PC-9 (cell line): ENCODE results near the gene IGIP. TPM values are rescaled to one million over a fixed set of nuclear protein-coding genes. Genes with fewer than 3 reads are reported as not detected.

Experiments
- BruUV-seq: library from RNA; stranded (reverse); fragments of 400-500 nt; replicated peaks from 2 replicates; lab custom pipeline; 2021; lab: Mats Ljungman, UMichigan
- CTCF ChIA-PET: fragments of 300-600 bp; sonication (Branson Sonifier 250); formaldehyde crosslinking; loops from one replicate; lab custom pipeline; 2022; ENCODE audit warnings: antibody characterized with exemption; lab: Charles Lee
- POLR2A ChIA-PET: fragments of 300-600 bp; sonication (Branson Sonifier 250); formaldehyde crosslinking; loops from one replicate; lab custom pipeline; 2022; ENCODE audit warnings: antibody characterized with exemption; ENCODE audit not compliant: unreplicated experiment; lab: Charles Lee
- DNase-seq, 2 experiments: peaks; one replicate each; pipeline versions ENCODE4 v3.0.0 to v3.0.0-alpha.2; 2015 to 2022; ENCODE audit warnings: mixed read lengths in 1 of 2
- H2AFZ ChIP-seq: fragments of 200-600 bp; sonication (generic); 2 replicates; pipeline ENCODE4 v1.8.1; 2017; ENCODE audit warnings: antibody characterized with exemption
- H3F3A ChIP-seq: fragments of 200-600 bp; sonication (generic); 2 replicates; pipeline ENCODE4 v1.8.1; 2017; ENCODE audit warnings: antibody characterized with exemption, mild to moderate bottlenecking, low read depth; ENCODE audit not compliant: insufficient read depth
- H3K27ac ChIP-seq: fragments of 200-600 bp; sonication (generic); 2 replicates; pipeline ENCODE4 v1.6.1; 2016; ENCODE audit warnings: mixed run types
- H3K27me3 ChIP-seq: fragments of 200-600 bp; sonication (generic); 2 replicates; pipeline ENCODE4 v1.6.1; 2016; ENCODE audit warnings: low read depth, mixed run types; ENCODE audit not compliant: insufficient read depth
- H3K36me3 ChIP-seq: fragments of 200-600 bp; sonication (generic); 2 replicates; pipeline ENCODE4 v1.6.1; 2016; ENCODE audit warnings: low read depth, mixed run types
- H3K4me1 ChIP-seq: fragments of 200-600 bp; sonication (generic); replicated peaks from 2 replicates; pipeline ENCODE4 v1.6.1; 2016; ENCODE audit warnings: mixed run types; ENCODE audit not compliant: insufficient read depth
- H3K4me2 ChIP-seq: fragments of 200-600 bp; sonication (generic); 2 replicates; pipeline ENCODE4 v1.6.1; 2017; ENCODE audit warnings: mixed run types
- H3K4me3 ChIP-seq: fragments of 200-600 bp; sonication (generic); 2 replicates; pipeline ENCODE4 v1.6.1; 2016; ENCODE audit warnings: mixed run types
- H3K79me2 ChIP-seq: fragments of 200-600 bp; sonication (generic); 2 replicates; pipeline ENCODE4 v1.6.1; 2017; ENCODE audit warnings: low read depth, mixed run types
- H3K9me2 ChIP-seq: fragments of 200-600 bp; sonication (generic); 2 replicates; pipeline ENCODE4 v1.8.1; 2017; ENCODE audit warnings: mild to moderate bottlenecking; ENCODE audit not compliant: insufficient read depth
- H3K9me3 ChIP-seq: fragments of 200-600 bp; sonication (generic); 2 replicates; pipeline ENCODE4 v1.8.1; 2016; ENCODE audit warnings: low read depth; ENCODE audit not compliant: insufficient read depth
- H4K20me1 ChIP-seq: fragments of 200-600 bp; sonication (generic); 2 replicates; pipeline ENCODE4 v1.8.1; 2017; ENCODE audit not compliant: insufficient read depth
- EZH2 ChIP-seq: fragments of 200-600 bp; sonication (generic); IDR thresholded peaks from 2 replicates; pipeline ENCODE4 v1.8.0; 2017; ENCODE audit warnings: antibody characterized with exemption, low read depth
- intact Hi-C: fragments of 100-400 bp; cut with micrococcal nuclease; formaldehyde crosslinking; loops from one replicate; pipeline ENCODE4 v1.10.0; 2022; ENCODE audit not compliant: unreplicated experiment
- total RNA-seq: library from RNA; stranded (reverse); gene quantifications from 2 replicates; pipeline ENCODE4 v1.2.3, GENCODE V29; 2021
- TF ChIP-seq, protein P1 (sequence below): fragments of 200-600 bp; sonication (generic); conservative IDR thresholded peaks from 2 replicates; pipeline ENCODE4 v1.6.1; 2017; ENCODE audit warnings: mixed run types, antibody characterized with exemption, mild to moderate bottlenecking, moderate library complexity

The IGIP gene
- total RNA-seq, 1 experiment from 2014 or later = 6.2 TPM

DNA sequence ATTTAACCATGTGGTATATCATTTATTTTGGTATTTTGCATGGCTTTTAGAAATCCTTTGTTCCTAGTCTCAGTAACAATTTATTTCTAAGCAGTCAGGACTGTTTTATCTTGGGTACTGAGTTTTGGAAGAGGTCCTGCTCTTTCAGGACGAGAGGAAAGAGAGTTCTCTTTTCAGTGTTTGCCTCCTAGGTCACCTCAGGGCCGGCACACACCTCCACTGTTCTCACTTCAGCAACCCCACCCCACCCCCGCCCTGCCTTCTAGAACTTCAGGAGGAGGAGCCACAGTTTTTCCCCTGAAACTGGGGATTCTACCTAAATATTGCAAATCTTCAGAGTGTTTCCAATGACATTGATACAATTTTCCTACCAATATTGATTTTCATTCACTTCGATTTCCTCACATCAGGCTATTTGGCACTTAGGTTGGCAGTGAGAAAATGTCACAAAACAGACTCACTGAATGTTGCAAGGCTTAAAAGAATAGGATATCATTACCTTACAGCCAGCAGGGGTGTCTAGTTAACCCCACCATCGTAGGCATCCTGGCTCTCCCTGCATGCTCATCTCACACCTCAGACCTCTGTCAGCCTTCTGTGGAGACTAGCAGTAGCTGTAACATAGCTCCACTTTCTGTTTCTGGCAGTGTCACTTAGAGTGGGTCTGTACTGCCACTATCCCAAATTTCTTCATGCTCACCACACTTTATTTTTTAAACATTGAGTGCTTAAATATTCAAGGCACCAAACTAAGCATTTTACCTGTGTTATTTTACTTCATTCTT lies 5.4 kb downstream of the IGIP start:
- Histone ChIP-seq H3F3A (peaks cover 5% of the 10 kb centered on the region; the same call in 1 of the 2 replicates), H3K4me2 (peak overlapping the region; percentile 35; the same call in 1 of the 2 replicates), H3K27me3 (no peaks in the 10 kb centered on the region), H4K20me1 (no peaks in the 10 kb centered on the region), H2AFZ (no peak overlapping the region), H3K79me2 (0 out of 2 replicates have a peak, but pooled peaks cover 4% of the 10 kb centered on the region), H3K4me3 (no peak overlapping the region), H3K9me3 (no peaks in the 10 kb centered on the region), H3K4me1 (peaks cover 15% of the 10 kb centered on the region), H3K27ac (peak overlapping the region; percentile 18; the same call in 1 of the 2 replicates), H3K9me2 (no peaks in the 10 kb centered on the region), H3K36me3 (no peaks in the 10 kb centered on the region)
- POLR2A ChIA-PET = interaction anchor here (0.6 to 0.7 kb wide), 3 partner anchors 10 to 589 kb away, joined by 3 to 4 read pairs (median 3); no protein-coding TSS in a partner anchor
- BruUV-seq = no TSS peak
- intact Hi-C loops = no loop called here
- no peak for DNase-seq
- CTCF ChIA-PET = interaction anchor here (1.1 kb wide), 1 partner anchor 15 kb away, joined by 7 read pairs; no protein-coding TSS in a partner anchor
- TF ChIP-seq, protein P1, sequence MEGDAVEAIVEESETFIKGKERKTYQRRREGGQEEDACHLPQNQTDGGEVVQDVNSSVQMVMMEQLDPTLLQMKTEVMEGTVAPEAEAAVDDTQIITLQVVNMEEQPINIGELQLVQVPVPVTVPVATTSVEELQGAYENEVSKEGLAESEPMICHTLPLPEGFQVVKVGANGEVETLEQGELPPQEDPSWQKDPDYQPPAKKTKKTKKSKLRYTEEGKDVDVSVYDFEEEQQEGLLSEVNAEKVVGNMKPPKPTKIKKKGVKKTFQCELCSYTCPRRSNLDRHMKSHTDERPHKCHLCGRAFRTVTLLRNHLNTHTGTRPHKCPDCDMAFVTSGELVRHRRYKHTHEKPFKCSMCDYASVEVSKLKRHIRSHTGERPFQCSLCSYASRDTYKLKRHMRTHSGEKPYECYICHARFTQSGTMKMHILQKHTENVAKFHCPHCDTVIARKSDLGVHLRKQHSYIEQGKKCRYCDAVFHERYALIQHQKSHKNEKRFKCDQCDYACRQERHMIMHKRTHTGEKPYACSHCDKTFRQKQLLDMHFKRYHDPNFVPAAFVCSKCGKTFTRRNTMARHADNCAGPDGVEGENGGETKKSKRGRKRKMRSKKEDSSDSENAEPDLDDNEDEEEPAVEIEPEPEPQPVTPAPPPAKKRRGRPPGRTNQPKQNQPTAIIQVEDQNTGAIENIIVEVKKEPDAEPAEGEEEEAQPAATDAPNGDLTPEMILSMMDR = no peak
- TF ChIP-seq EZH2 = no peak

DNA sequence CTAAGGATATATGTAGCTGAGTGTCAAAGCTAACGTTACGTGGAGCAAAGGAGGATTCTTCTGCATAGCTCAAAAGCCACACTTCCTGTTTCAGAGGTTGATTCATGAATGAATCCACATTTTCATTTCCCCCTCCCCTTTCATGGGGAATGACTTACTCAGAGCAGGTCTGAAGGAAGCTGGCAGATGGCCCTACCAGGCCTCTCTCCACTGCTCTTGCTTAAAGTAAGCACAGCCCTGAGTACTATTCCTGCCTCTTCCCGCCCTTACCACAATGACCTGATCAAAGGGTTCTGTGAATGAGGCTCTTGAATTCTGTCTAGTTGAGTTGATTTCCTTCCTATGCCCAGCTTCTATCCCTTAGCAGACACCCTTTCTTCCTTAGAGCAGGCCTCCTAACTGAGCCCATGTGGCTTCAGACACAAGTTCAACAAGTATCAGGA lies 6.3 kb downstream of the IGIP start:
- Histone ChIP-seq H3F3A (peaks cover 5% of the 10 kb centered on the region; the same call in 1 of the 2 replicates), H4K20me1 (no peaks in the 10 kb centered on the region), H3K4me2 (peak overlapping the region; percentile 35), H3K4me3 (no peak overlapping the region), H3K27me3 (no peaks in the 10 kb centered on the region), H3K79me2 (0 out of 2 replicates have a peak, but pooled peaks cover 4% of the 10 kb centered on the region), H3K27ac (no peak overlapping the region), H3K9me2 (no peaks in the 10 kb centered on the region), H3K4me1 (peaks cover 15% of the 10 kb centered on the region), H2AFZ (no peak overlapping the region), H3K36me3 (no peaks in the 10 kb centered on the region), H3K9me3 (no peaks in the 10 kb centered on the region)
- CTCF ChIA-PET = interaction anchor here (0.6 to 1.1 kb wide), 2 partner anchors 14 to 163 kb away, joined by 3 to 7 read pairs; no protein-coding TSS in a partner anchor
- intact Hi-C loops = no loop called here
- DNase-seq = peak; percentile 40 to 68
- no TSS peak for BruUV-seq
- TF ChIP-seq, protein P1 = no peak
- TF ChIP-seq EZH2 = no peak
- POLR2A ChIA-PET = interaction anchor here (0.5 to 1.1 kb wide), 5 partner anchors 10 to 588 kb away, joined by 3 to 7 read pairs (median 3); no protein-coding TSS in a partner anchor

DNA sequence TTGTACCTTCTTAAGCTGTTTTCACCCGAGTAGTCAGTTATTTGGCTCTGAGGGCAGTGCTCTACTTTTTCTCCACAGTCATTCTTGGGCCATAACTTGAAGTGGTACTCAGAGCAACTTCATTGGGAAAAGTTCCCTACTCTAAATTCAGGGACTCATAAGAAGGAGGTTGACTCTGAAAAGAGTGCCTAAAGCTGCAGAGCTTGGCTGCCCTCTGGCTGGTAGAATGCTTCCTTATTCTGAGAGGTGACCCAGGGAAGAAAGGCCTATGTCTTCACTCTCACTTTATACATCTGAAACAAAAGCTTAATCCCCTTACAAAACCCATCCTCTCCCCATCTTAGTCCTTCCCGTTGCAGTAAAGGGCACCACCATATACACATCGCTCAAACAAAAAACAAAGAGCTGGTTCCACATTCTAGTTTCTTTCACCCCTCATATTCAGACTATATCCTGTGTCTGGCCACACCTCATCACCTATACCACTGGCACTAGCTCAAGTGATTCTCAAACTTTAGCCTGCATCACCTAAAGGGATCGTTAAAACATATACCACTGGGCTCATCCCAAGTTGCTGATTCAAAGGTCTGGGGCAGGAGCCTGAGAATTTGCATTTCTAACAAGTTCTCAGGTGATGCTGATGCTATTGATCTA lies 7.9 kb downstream of the IGIP start:
- Histone ChIP-seq H3K4me2 (no peak overlapping the region), H3K9me3 (no peaks in the 10 kb centered on the region), H3K36me3 (no peaks in the 10 kb centered on the region), H3K4me1 (peaks cover 15% of the 10 kb centered on the region), H4K20me1 (no peaks in the 10 kb centered on the region), H3K9me2 (no peaks in the 10 kb centered on the region), H3K79me2 (0 out of 2 replicates have a peak, but pooled peaks cover 4% of the 10 kb centered on the region), H3K4me3 (no peak overlapping the region), H3K27me3 (no peaks in the 10 kb centered on the region), H3K27ac (no peak overlapping the region), H3F3A (peaks cover 5% of the 10 kb centered on the region; the same call in 1 of the 2 replicates), H2AFZ (no peak overlapping the region)
- BruUV-seq = no TSS peak
- CTCF ChIA-PET = no interaction called here
- POLR2A ChIA-PET = no interaction called here
- DNase-seq = no peak
- intact Hi-C loops = no loop called here
- TF ChIP-seq, protein P1 = no peak
- no peak for TF ChIP-seq EZH2
